Prostate gland (tissue), 2 donors: ENCODE results near the gene SLCO2B1. TPM values are rescaled to one million over a fixed set of nuclear protein-coding genes. Genes with fewer than 3 reads are reported as not detected.

ENCODE experiments used
- DNase-seq: peaks from one replicate; pipeline ENCODE4 v3.0.0-alpha.2; 2019; ENCODE audit warnings: low spot score
- H3K27ac ChIP-seq, 2 donors: fragments of 200-600 bp; sonication (generic); 2 replicates each; pipeline ENCODE4 v1.5.1; 2017 to 2019
- H3K27me3 ChIP-seq: fragments of 200-600 bp; sonication (generic); replicated peaks from 2 replicates; pipeline ENCODE4 v1.5.1; 2019; ENCODE audit not compliant: insufficient read depth
- H3K36me3 ChIP-seq, 2 donors: fragments of 200-600 bp; sonication (generic); 1 replicate in 1 of 2; 2 replicates in 1 of 2; pipeline versions ENCODE4 v1.5.1 to v1.8.1; 2017 to 2019
- H3K4me1 ChIP-seq: fragments of 200-600 bp; sonication (generic); replicated peaks from 2 replicates; pipeline ENCODE4 v1.5.1; 2019
- H3K4me3 ChIP-seq, 2 donors: fragments of 200-600 bp; sonication (generic); 2 replicates each; pipeline ENCODE4 v1.5.1; 2017 to 2019
- H3K9me3 ChIP-seq: fragments of 200-600 bp; sonication (generic); 2 replicates; pipeline ENCODE4 v1.5.1; 2017
- POLR2A ChIP-seq: fragments of 450-650 bp; IDR thresholded peaks from one replicate; pipeline ENCODE4 v1.6.1; 2016; ENCODE audit warnings: antibody characterized with exemption, mild to moderate bottlenecking
- POLR2AphosphoS5 ChIP-seq: sonication (generic); formaldehyde crosslinking; IDR thresholded peaks from one replicate; pipeline ENCODE4 v1.6.1; 2017; ENCODE audit warnings: antibody characterized with exemption
- WGBS: methylation state at CpG from one replicate; pipeline ENCODE4 v1.1.5; 2018; 5-methylcytosine and 5-hydroxymethylcytosine counted together
- intact Hi-C: fragments of 100-400 bp; cut with DNase I; formaldehyde crosslinking; loops from one replicate; pipeline ENCODE4 v1.14.2; 2022
- total RNA-seq, 2 donors: library from RNA; depleted of rRNA; stranded (reverse); fragments of >200 nt; gene quantifications; one replicate each; pipeline ENCODE4 v1.1.0, GENCODE V29; 2016
- TF ChIP-seq, protein P1 (sequence below), 4 experiments: fragments of 200-600 bp in 2 of 4; fragments of 450-650 bp in 2 of 4; sonication (generic) in 2 of 4; IDR thresholded peaks; 1 replicate in 3 of 4; 2 replicates in 1 of 4; pipeline ENCODE4 v1.5.1; 2016 to 2019; ENCODE audit warnings: antibody characterized with exemption in 4 of 4, mild to moderate bottlenecking in 2 of 4, moderate library complexity in 2 of 4

SLCO2B1 gene
- total RNA-seq, 2 donors from 2014 or later = 6.1 to 32.0 TPM

- TF ChIP-seq POLR2A (no peak), POLR2AphosphoS5 (no peak)
- TF ChIP-seq, protein P1, sequence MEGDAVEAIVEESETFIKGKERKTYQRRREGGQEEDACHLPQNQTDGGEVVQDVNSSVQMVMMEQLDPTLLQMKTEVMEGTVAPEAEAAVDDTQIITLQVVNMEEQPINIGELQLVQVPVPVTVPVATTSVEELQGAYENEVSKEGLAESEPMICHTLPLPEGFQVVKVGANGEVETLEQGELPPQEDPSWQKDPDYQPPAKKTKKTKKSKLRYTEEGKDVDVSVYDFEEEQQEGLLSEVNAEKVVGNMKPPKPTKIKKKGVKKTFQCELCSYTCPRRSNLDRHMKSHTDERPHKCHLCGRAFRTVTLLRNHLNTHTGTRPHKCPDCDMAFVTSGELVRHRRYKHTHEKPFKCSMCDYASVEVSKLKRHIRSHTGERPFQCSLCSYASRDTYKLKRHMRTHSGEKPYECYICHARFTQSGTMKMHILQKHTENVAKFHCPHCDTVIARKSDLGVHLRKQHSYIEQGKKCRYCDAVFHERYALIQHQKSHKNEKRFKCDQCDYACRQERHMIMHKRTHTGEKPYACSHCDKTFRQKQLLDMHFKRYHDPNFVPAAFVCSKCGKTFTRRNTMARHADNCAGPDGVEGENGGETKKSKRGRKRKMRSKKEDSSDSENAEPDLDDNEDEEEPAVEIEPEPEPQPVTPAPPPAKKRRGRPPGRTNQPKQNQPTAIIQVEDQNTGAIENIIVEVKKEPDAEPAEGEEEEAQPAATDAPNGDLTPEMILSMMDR (IDR thresholded peaks at IDR 0.05) = no peak
- H3K27me3 ChIP-seq = peaks cover 2% of the 10 kb centered on the region
- no peak for DNase-seq
- peak overlapping the region; percentile 27 to 41 for H3K4me3 ChIP-seq
- intact Hi-C loops = no loop called here
- no peak overlapping the region for H3K27ac ChIP-seq
- no peaks in the 10 kb centered on the region for H3K9me3 ChIP-seq
- WGBS = 6% methylated on average over 56 of the region's 72 CpGs
- no peaks in the 10 kb centered on the region for H3K36me3 ChIP-seq
- peaks cover 4% of the 10 kb centered on the region for H3K4me1 ChIP-seq
These were observed 91.2 kb downstream of the SLCO2B1 start for GRCh38 chr11:75241906-75242644.

DNA sequence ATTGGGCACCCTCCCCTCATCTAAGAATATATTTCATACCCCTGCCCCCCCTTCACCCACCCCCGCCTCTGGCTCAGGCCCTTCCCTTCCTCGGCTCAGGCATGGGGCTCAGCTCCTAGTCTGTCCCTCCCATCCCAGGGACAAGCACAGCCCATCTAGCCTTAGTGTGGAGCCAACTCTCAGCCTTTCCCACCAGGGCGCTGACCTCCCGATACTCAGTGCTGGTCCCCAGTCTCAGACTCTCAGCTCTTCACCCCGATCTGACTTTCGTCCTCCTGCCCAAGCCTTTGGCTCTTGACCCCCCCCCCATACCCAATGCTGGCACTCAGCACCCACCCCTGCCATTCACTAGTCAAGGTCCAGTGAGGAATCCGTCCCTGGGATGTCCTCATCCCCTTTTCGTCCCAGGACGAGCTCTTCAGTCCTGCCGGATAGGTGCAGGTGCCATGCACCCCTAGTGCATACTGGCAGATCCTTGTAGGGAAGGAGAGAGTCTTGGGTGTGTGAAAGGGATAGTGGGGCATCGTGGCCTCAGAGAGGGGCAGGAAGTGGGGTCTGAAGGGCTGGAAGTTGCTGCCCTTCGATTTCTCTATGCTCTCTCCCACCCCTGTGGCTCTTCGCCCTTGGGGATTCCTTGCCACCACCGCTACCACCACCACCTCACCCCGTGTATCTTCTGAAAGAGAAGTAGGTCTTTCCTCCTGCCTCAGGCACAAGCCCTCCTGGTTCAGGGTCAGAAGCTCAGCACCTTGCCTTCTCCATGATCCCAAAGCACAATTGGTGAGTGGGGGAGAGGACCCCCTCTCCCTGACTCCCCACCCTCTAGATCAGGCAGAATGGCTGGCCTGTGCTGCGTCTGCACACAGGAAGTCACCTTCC, 92.1 kb downstream of the SLCO2B1 start:
- no peak for DNase-seq
- H3K27ac ChIP-seq = no peak overlapping the region
- H3K36me3 ChIP-seq = no peaks in the 10 kb centered on the region
- intact Hi-C loops = no loop called here
- WGBS = 83% methylated on average over 16 of the region's 16 CpGs
- TF ChIP-seq, protein P1 (IDR thresholded peaks at IDR 0.05) = no peak
- TF ChIP-seq POLR2AphosphoS5 (no peak), POLR2A (no peak)
- no peak overlapping the region for H3K4me3 ChIP-seq
- peaks cover 4% of the 10 kb centered on the region for H3K4me1 ChIP-seq
- no peaks in the 10 kb centered on the region for H3K9me3 ChIP-seq
- peaks cover 2% of the 10 kb centered on the region for H3K27me3 ChIP-seq

GRCh38 chr11:75244052-75244814, 93.3 kb downstream of the SLCO2B1 start:
- Histone ChIP-seq H3K4me1 (peaks cover 4% of the 10 kb centered on the region), H3K27me3 (peaks cover 2% of the 10 kb centered on the region), H3K36me3 (no peaks in the 10 kb centered on the region), H3K9me3 (no peaks in the 10 kb centered on the region), H3K4me3 (no peak overlapping the region), H3K27ac (no peak overlapping the region)
- TF ChIP-seq POLR2A (no peak), POLR2AphosphoS5 (no peak)
- TF ChIP-seq, protein P1 (IDR thresholded peaks at IDR 0.05) = no peak
- intact Hi-C loops = no loop called here
- DNase-seq = no peak
- WGBS = 78% methylated on average over 10 of the region's 10 CpGs

GRCh38 chr11:75245356-75246005, 94.6 kb downstream of the SLCO2B1 start:
- no peak overlapping the region for H3K4me3 ChIP-seq
- H3K27ac ChIP-seq = no peak overlapping the region
- H3K9me3 ChIP-seq = no peaks in the 10 kb centered on the region
- H3K4me1 ChIP-seq = peaks cover 3% of the 10 kb centered on the region
- H3K27me3 ChIP-seq = peaks cover 2% of the 10 kb centered on the region
- intact Hi-C loops = loop anchor here (2.0 to 5.0 kb wide), 2 partner anchors 221 to 313 kb away; no protein-coding TSS in a partner anchor
- no peak for DNase-seq
- 73% methylated on average over 5 of the region's 5 CpGs for WGBS
- TF ChIP-seq POLR2A (no peak), POLR2AphosphoS5 (no peak)
- H3K36me3 ChIP-seq = no peaks in the 10 kb centered on the region
